GM13977 (cell line): ENCODE data around the gene INO80E.

ENCODE experiments used
- DNase-seq: peaks from one replicate; pipeline ENCODE4 v3.0.0; 2012; ENCODE audit warnings: low spot score
- in situ Hi-C: fragments of 300-500 bp; cut with MboI; formaldehyde crosslinking; loops from one replicate; pipeline ENCODE4 v1.12.0; 2022; ENCODE audit warnings: low sequenced_read_pairs, low pct_unique_long_range_greater_than_20kb, mixed read lengths, inconsistent platforms; ENCODE audit not compliant: unreplicated experiment
- TF ChIP-seq, protein P1 (sequence below): IDR thresholded peaks from 2 replicates; pipeline ENCODE4 v1.5.1; 2012; ENCODE audit warnings: mild to moderate bottlenecking, control low read depth; ENCODE audit not compliant: insufficient read depth; ENCODE audit errors: extremely low read depth, missing control alignments

Gene INO80E

DNA sequence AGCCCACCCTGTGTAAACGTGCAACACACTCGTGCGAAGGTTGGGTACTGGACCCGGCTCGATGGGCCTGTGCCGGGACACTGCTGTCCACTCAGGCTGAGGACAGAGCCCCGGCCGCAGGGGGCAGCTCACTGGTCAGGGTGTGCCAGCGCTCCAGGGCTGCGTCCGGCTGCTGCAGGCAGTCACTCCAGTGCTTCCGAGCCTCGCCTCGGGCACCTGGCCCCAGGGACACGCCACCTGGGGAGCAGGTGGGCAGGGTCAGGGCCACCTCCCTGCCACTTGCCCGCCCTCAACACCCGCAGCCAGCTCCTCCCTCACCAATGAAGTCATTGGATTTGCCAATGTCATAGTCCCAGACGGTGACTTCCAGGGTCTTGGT lies 10.0 kb downstream of the INO80E start:
- DNase-seq = no peak
- in situ Hi-C loops = no loop called here
- TF ChIP-seq, protein P1, sequence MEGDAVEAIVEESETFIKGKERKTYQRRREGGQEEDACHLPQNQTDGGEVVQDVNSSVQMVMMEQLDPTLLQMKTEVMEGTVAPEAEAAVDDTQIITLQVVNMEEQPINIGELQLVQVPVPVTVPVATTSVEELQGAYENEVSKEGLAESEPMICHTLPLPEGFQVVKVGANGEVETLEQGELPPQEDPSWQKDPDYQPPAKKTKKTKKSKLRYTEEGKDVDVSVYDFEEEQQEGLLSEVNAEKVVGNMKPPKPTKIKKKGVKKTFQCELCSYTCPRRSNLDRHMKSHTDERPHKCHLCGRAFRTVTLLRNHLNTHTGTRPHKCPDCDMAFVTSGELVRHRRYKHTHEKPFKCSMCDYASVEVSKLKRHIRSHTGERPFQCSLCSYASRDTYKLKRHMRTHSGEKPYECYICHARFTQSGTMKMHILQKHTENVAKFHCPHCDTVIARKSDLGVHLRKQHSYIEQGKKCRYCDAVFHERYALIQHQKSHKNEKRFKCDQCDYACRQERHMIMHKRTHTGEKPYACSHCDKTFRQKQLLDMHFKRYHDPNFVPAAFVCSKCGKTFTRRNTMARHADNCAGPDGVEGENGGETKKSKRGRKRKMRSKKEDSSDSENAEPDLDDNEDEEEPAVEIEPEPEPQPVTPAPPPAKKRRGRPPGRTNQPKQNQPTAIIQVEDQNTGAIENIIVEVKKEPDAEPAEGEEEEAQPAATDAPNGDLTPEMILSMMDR = no peak

DNA sequence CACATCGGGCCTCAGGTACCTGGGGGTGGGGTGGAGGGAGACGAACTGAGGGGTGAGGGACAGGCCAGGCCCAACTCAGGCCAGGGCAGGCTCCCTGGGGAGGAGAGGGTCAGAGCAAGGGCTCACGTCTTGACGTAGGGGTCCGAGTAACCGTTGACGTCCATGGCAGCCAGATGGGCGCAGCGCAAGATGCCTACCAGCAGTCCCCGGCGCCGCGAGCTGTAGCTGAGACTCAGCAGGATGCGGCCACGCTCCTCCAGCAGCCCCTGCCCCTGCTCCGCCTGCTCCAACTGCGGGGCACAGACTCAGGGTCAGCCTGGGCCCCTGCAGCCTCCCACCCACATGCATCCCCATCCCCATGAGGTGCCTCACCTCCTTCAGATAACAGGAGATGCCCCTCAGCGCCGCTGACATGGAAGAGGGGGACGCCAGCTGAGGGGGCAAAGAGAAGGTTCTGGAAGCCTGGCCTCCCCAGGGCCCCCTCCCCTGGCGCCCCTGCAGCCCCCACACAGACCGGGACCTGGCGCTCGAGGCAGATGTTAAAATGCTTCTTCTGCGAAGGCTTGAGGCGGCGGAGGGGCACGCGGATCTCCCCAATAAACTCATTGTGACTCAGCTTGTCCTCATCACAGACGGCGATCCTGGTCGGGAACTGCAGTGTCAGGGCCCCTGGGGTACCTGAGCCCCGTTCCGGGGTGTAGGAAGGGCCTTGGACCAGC lies 10.8 kb downstream of the INO80E start:
- TF ChIP-seq, protein P1 = no peak
- in situ Hi-C loops = no loop called here
- DNase-seq = no peak

DNA sequence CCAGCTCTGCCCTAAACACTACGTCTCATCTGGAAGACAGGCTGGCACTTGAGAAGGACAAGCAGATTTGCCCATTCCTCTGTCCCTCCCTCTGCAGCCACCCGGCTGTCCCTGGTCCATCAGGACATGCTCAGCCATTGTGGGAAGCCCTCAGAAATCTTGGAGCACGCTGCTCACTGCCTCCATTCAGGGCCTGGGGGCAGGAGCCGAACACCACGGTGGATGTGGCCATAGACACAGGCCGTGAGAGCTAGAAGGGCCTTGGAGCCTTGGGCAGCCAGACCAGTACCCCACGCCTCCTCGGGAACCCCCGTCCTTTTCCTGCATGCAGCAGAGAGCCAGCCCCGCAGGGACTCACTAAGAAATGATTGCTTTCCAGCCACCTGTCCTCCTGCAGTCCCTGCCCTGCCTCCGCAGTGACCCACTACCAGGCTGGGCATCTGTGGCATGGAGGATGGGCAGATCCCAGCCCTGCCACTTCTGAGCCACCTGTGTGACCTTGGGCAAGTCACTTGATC lies 11.4 kb downstream of the INO80E start:
- DNase-seq = no peak
- in situ Hi-C loops = no loop called here
- TF ChIP-seq, protein P1 = no peak

DNA sequence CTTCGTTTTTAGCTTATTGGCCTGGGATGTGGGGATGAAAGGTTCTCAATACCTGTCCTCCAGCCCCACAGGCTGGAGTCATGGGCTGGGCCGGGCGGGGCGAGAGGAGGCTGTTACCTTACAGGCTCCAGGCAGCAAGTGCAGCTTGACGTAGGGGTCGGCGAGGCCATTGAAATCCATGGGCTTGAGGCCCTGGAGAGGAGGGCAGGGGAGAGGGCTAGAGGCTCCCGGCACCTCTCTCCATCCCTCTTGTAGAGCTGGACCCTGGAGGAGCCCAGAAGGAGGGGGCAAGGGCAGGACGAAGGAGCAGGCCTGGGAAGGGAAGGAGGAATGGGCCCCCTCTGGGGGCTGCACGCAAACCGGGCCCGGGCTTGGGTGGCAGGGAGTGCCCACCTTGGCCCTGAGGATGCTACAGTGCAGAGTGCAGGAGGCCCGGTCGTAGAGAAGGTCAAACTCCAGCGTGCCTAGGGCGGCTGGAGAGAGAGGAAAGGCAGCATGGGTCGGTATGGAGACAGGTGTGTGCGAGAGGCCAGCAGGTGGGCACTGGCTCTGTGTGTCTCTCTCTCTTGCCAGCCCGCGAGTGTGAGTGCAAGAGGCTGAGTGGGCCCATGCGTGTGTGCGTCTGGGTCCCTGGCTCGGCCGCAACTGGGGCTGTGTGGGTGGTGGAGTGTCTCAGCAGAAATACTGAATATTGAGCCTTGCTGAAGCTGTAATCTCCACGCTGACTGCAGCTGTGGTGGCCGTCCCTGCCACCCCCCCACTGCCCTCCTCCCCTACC lies 13.2 kb downstream of the INO80E start:
- in situ Hi-C loops = no loop called here
- no peak for DNase-seq
- TF ChIP-seq, protein P1 = no peak

DNA sequence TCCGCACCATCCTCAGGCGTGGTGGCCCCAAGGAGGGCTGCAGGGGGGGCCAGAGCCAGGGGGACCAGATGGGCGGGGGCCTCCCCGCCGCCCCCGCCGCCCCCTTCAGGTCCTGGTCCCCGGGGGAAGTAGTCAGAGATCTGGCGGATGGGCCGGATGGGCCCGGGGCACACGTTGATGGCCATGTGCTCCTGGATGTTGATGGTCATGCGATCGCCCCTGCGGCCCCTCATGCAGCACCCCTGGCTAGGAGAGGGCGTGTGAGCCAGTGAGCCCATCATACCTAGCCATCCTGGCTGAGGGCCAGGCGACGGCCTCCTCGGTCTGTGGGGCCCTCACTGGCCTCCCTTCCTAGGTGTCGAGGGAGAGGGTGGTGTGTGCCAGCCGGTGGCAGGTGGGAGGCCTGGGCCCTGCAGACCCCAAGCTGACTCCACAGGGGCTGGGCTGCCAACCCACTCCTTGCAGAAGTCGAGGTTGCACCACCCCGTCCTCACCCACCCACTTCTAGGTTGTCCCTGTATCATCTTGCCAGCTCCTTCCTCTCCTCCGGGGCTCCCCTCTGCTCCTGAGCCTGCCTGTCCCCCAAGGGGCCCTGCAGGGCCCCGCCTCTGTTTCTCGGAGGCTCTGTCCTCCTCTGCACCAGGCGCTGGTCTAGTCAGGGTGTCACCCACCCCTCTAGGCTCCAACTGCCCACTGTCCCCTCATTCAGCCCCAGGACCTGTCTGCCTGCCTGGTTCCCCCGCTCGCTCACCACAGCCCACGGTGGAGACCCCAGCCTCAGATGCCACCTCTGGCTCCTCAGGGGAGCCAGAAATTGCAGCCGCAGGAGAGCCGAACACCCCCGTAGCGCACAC lies 14.2 kb downstream of the INO80E start:
- DNase-seq = no peak
- in situ Hi-C loops = no loop called here
- TF ChIP-seq, protein P1 = no peak

DNA sequence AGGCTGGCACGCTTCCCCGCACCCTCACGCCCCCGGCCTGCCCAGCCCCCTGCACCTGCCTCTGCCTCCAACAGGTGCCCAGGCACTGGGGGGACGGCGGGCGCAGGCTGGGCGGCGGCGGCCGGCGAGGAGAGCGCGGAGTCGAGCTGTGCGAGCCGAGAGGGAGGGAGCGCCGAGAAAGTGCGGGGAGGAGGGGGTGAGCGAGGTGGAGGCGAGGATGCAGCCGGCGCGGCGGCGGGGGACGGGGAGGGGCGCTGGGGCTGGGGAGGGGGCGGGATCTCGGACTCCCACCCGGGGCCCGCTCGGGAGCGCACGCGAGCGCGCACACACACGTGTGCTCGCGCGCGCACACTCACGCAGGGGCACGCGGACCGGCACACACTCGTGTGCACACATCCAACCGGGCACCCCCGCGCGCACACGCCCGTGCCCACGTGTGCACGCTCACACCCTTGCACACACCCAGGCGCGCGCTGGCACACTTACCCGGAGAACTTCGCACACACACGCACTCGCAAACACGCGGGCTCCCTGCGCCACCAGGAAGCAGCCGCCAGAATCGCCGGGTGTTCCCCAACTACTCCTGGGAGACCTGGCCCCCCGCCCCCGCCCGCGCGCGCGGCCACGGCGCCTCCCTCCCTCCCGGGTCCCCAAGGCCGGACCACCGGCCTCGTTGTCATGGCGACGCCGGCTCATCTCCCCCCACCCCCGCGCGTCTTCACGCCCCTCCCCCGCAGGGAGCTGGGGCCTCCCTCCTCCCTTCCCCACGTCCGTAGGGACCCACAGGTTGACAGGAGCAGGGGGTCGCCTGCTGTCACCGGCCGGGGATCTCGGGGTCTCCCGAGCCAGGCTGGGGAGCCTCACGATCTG lies 15.0 kb downstream of the INO80E start, which contains the start of gene DOC2A:
DOC2A (minus strand) TSS at position 184 of the 870 bp plus-strand sequence. CDS start 805 bp downstream, outside the sequence.
- in situ Hi-C loops = no loop called here
- DNase-seq = peak; percentile 73
- TF ChIP-seq, protein P1 = no peak
